ENCODE results near the gene NMS. TPM values are rescaled to one million over a fixed set of nuclear protein-coding genes. Genes with fewer than 3 reads are reported as not detected.

Gene NMS
- total RNA-seq, 1 experiment from 2014 or later, result not detected

DNA sequence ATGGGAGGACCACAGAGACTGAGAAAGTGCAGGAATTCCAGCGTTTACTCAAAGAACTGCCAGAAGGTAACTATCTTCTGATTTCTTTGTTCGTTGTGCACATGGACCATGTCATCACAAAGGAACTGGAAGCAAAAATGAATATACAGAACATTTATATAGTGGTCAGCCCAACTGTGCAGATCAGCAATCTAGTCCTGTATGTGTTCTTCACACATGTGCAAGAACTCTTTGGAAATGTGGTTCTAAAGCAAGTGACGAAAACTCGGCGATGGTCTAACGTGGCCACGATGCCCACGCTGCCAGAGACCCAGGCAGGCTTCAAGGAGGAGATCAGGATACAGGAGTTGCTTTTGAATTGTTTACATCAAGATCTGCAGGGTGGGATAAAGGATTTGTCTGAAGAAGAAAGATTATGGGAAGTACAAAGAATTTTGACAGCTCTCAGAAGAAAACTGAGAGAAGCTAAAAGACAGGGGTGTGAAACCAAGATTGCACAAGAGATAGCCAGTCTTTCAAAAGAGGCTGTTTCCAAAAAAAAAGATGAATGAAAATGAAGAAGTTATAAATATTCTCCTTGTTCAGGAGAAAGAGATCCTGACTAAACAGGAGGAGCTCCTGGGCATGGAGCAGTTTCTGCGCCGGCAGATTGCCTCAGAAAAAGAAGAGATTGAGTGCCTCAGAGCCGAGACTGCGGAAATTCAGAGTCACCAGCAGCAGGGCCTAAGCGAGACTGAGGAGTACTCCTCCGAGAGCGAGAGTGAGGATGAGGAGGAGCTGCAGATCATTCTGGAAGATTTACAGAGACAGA lies 44.5 kb upstream of the NMS start:
- TF ChIP-seq EZH2phosphoT487 (IDR thresholded peaks at IDR 0.05; ENCODE audit: borderline replicate concordance, low read length) (no peak), EZH2 (IDR thresholded peaks at IDR 0.05; ENCODE audit: low read length, unreplicated experiment) (no peak)
- TF ChIP-seq, protein P1, sequence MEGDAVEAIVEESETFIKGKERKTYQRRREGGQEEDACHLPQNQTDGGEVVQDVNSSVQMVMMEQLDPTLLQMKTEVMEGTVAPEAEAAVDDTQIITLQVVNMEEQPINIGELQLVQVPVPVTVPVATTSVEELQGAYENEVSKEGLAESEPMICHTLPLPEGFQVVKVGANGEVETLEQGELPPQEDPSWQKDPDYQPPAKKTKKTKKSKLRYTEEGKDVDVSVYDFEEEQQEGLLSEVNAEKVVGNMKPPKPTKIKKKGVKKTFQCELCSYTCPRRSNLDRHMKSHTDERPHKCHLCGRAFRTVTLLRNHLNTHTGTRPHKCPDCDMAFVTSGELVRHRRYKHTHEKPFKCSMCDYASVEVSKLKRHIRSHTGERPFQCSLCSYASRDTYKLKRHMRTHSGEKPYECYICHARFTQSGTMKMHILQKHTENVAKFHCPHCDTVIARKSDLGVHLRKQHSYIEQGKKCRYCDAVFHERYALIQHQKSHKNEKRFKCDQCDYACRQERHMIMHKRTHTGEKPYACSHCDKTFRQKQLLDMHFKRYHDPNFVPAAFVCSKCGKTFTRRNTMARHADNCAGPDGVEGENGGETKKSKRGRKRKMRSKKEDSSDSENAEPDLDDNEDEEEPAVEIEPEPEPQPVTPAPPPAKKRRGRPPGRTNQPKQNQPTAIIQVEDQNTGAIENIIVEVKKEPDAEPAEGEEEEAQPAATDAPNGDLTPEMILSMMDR (conservative IDR thresholded peaks at IDR 0.05; ENCODE audit: low read depth, low read length), result no peak
- H3K9me2 ChIP-seq (replicated peaks; ENCODE audit: low read length), result no peaks in the 10 kb centered on the region
- H3K4me1 ChIP-seq (ENCODE audit: insufficient read depth, low read length), result no peaks in the 10 kb centered on the region
- no peaks in the 10 kb centered on the region for H3K9me3 ChIP-seq (ENCODE audit: low read length)
- H3K9ac ChIP-seq (ENCODE audit: low read length), result no peak overlapping the region
- no peaks in the 10 kb centered on the region for H4K20me1 ChIP-seq (ENCODE audit: low read length)
- no TSS peak for BruUV-seq (replicated peaks)
- ATAC-seq (no peak), DNase-seq (no peak)
- CTCF ChIA-PET, result no interaction called here
- no peaks in the 10 kb centered on the region for H3K36me3 ChIP-seq (ENCODE audit: low read depth, low read length)
- H3K4me3 ChIP-seq (ENCODE audit: low read length), result no peak overlapping the region
- no peak overlapping the region for H3K27ac ChIP-seq (ENCODE audit: low read length)
- POLR2A ChIA-PET (ENCODE audit: unreplicated experiment), result no interaction called here
- H3K27me3 ChIP-seq (ENCODE audit: low read length), result no peaks in the 10 kb centered on the region
- H3K4me2 ChIP-seq (ENCODE audit: low read length), result no peak overlapping the region
- H3F3A ChIP-seq (ENCODE audit: low read length, unreplicated experiment), result no peaks in the 10 kb centered on the region
- intact Hi-C loops (cut with micrococcal nuclease), result loop anchor here (2.0 kb wide), 1 partner anchor 135 kb away; no protein-coding TSS in a partner anchor
- H3K79me2 ChIP-seq (ENCODE audit: low read length), result no peaks in the 10 kb centered on the region
- no peak overlapping the region for H2AFZ ChIP-seq (ENCODE audit: low read length)

DNA sequence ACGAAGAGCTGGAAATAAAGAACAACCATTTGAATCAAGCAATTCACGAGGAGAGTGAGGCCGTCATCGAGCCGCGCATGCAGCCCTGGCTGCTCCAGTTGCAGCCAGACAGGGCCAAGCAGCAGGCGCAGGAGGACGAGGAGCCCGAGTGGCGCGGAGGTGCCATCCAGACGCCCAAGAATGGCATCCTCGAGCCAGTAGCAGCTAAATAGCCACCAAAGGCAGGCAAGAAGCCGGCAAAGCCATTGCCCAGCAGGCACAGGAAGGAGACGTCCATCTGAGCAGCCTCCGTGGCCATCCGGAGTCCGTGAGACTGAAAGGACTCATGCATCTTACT lies 43.9 kb upstream of the NMS start:
- H4K20me1 ChIP-seq (ENCODE audit: low read length), result no peaks in the 10 kb centered on the region
- H3K4me3 ChIP-seq (ENCODE audit: low read length), result no peak overlapping the region
- no peak overlapping the region for H3K9ac ChIP-seq (ENCODE audit: low read length)
- intact Hi-C loops (cut with micrococcal nuclease), result loop anchor here (2.0 kb wide), 1 partner anchor 134 kb away; no protein-coding TSS in a partner anchor
- no peaks in the 10 kb centered on the region for H3K79me2 ChIP-seq (ENCODE audit: low read length)
- H2AFZ ChIP-seq (ENCODE audit: low read length), result no peak overlapping the region
- no peaks in the 10 kb centered on the region for H3K36me3 ChIP-seq (ENCODE audit: low read depth, low read length)
- ATAC-seq (no peak), DNase-seq (no peak)
- ChIA-PET CTCF (no interaction called here), POLR2A (ENCODE audit: unreplicated experiment) (no interaction called here)
- BruUV-seq (replicated peaks), result no TSS peak
- H3K4me2 ChIP-seq (ENCODE audit: low read length), result no peak overlapping the region
- no peaks in the 10 kb centered on the region for H3K27me3 ChIP-seq (ENCODE audit: low read length)
- H3K9me2 ChIP-seq (replicated peaks; ENCODE audit: low read length), result no peaks in the 10 kb centered on the region
- no peaks in the 10 kb centered on the region for H3K9me3 ChIP-seq (ENCODE audit: low read length)
- TF ChIP-seq EZH2phosphoT487 (IDR thresholded peaks at IDR 0.05; ENCODE audit: borderline replicate concordance, low read length), result no peak
- TF ChIP-seq EZH2 (IDR thresholded peaks at IDR 0.05; ENCODE audit: low read length, unreplicated experiment), result no peak
- TF ChIP-seq, protein P1 (conservative IDR thresholded peaks at IDR 0.05; ENCODE audit: low read depth, low read length), result no peak
- H3F3A ChIP-seq (ENCODE audit: low read length, unreplicated experiment), result no peaks in the 10 kb centered on the region
- no peaks in the 10 kb centered on the region for H3K4me1 ChIP-seq (ENCODE audit: insufficient read depth, low read length)
- H3K27ac ChIP-seq (ENCODE audit: low read length), result no peak overlapping the region

DNA sequence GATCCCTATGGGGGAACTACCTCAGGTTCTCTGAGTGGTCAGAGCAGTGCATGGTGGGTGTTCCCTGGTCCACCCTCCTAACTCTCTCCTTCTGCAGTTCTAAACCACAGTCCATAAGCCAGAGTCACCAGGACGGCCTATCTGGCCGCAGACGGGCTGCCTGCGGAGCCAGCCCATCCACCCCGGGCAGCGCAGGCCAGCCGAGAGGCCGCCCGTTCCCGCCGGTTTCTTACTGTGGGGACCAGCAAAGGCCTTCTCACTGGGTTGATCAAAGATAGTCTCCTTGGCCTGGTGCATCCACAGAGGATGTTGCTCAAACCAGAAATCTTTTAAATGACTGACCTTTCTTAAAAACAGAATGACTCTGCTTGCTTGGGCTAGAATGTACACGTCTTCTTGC lies 43.2 kb upstream of the NMS start:
- no peaks in the 10 kb centered on the region for H3F3A ChIP-seq (ENCODE audit: low read length, unreplicated experiment)
- H3K79me2 ChIP-seq (ENCODE audit: low read length), result no peaks in the 10 kb centered on the region
- TF ChIP-seq, protein P1 (conservative IDR thresholded peaks at IDR 0.05; ENCODE audit: low read depth, low read length), result no peak
- no peak for TF ChIP-seq EZH2phosphoT487 (IDR thresholded peaks at IDR 0.05; ENCODE audit: borderline replicate concordance, low read length)
- TF ChIP-seq EZH2 (IDR thresholded peaks at IDR 0.05; ENCODE audit: low read length, unreplicated experiment), result no peak
- no peaks in the 10 kb centered on the region for H4K20me1 ChIP-seq (ENCODE audit: low read length)
- H2AFZ ChIP-seq (ENCODE audit: low read length), result no peak overlapping the region
- H3K27me3 ChIP-seq (ENCODE audit: low read length), result no peaks in the 10 kb centered on the region
- no peak overlapping the region for H3K4me3 ChIP-seq (ENCODE audit: low read length)
- no peaks in the 10 kb centered on the region for H3K4me1 ChIP-seq (ENCODE audit: insufficient read depth, low read length)
- no peaks in the 10 kb centered on the region for H3K36me3 ChIP-seq (ENCODE audit: low read depth, low read length)
- no peak overlapping the region for H3K27ac ChIP-seq (ENCODE audit: low read length)
- intact Hi-C loops (cut with micrococcal nuclease), result loop anchor here (2.0 kb wide), 1 partner anchor 134 kb away; no protein-coding TSS in a partner anchor
- no peak overlapping the region for H3K9ac ChIP-seq (ENCODE audit: low read length)
- no peak for DNase-seq
- ChIA-PET POLR2A (ENCODE audit: unreplicated experiment) (interaction anchor here (0.9 kb wide), 1 partner anchor 136 kb away, joined by 14 read pairs; the partner anchor contains the start of gene PDCL3), CTCF (no interaction called here)
- H3K9me2 ChIP-seq (replicated peaks; ENCODE audit: low read length), result no peaks in the 10 kb centered on the region
- no peaks in the 10 kb centered on the region for H3K9me3 ChIP-seq (ENCODE audit: low read length)
- no peak for ATAC-seq
- BruUV-seq (replicated peaks), result no TSS peak
- no peak overlapping the region for H3K4me2 ChIP-seq (ENCODE audit: low read length)

All from PC-3 (cell line).